Activated CD8-positive, alpha-beta memory T cell treated with anti-CD3 and anti-CD28 coated beads, Interleukin-2, amount 50 U/mL, for 1 hour (primary cell): ENCODE measurements around the gene MTLN.
"Not testable (repeated sequence)": the region's sequence is repeated elsewhere in the genome, so short reads cannot be mapped to it uniquely, and the experiment has no call there.

ENCODE experiments used
- DNase-seq: peaks from one replicate; pipeline ENCODE4 v3.0.0-alpha.2; 2020; ENCODE audit errors: extremely low read depth

Gene MTLN

GRCh38 chr2:110204408-110205385 is 7.7 kb downstream of the MTLN start, which contains the start of gene NPHP1:
NPHP1 (minus strand) TSS chr2:110205013; CDS start chr2:110204968, 45 bp downstream.
- peak; percentile 51 for DNase-seq

GRCh38 chr2:110198016-110198415 is 14.3 kb downstream of the MTLN start:
- DNase-seq = no peak

- no peak for DNase-seq
Measured at GRCh38 chr2:110197452-110197851, 14.9 kb downstream of the MTLN start.

- not testable (repeated sequence) for DNase-seq
Measured at GRCh38 chr2:110190169-110190568, 22.2 kb downstream of the MTLN start.

- DNase-seq = no peak
Measured at GRCh38 chr2:110182449-110182848, 29.9 kb downstream of the MTLN start.

- no peak for DNase-seq
Measured at GRCh38 chr2:110180036-110180435, 32.3 kb downstream of the MTLN start.

- DNase-seq = no peak
Measured at GRCh38 chr2:110173523-110173922, 38.8 kb downstream of the MTLN start.

- no peak for DNase-seq
Measured at GRCh38 chr2:110172506-110172905, 39.8 kb downstream of the MTLN start.

- DNase-seq = no peak
Measured at GRCh38 chr2:110170102-110170501, 42.2 kb downstream of the MTLN start.

GRCh38 chr2:110167326-110168000 is 44.9 kb downstream of the MTLN start:
- no peak for DNase-seq

- DNase-seq = no peak
Measured at GRCh38 chr2:110166266-110166665, 46.1 kb downstream of the MTLN start.
